BE2C (cell line): ENCODE results near the gene RAB40B. TPM values are rescaled to one million over a fixed set of nuclear protein-coding genes. Genes with fewer than 3 reads are reported as not detected.
"Not testable (repeated sequence)": the region's sequence is repeated elsewhere in the genome, so short reads cannot be mapped to it uniquely, and the experiment has no call there.

Source experiments
- DNase-seq: peaks from one replicate; pipeline ENCODE4 v3.0.0-alpha.2; 2020
- H3K27me3 ChIP-seq: fragments of 250-450 bp; sonication (Bioruptor Pico); 2 replicates; pipeline ENCODE4 v1.5.1; 2020; ENCODE audit warnings: mild to moderate bottlenecking
- H3K36me3 ChIP-seq: fragments of 250-450 bp; sonication (Bioruptor Pico); 2 replicates; pipeline ENCODE4 v1.5.1; 2020; ENCODE audit warnings: mild to moderate bottlenecking
- H3K4me1 ChIP-seq: fragments of 250-450 bp; sonication (Bioruptor Pico); 2 replicates; pipeline ENCODE4 v1.5.1; 2020
- H3K4me3 ChIP-seq: 2 replicates; pipeline ENCODE4 v1.5.1; 2011; ENCODE audit warnings: low read depth, low read length
- H3K9me3 ChIP-seq: fragments of 250-450 bp; sonication (Bioruptor Pico); 2 replicates; pipeline ENCODE4 v1.5.1; 2020
- CTCF ChIP-seq: IDR thresholded peaks from 2 replicates; pipeline ENCODE4 v1.5.1; 2012; ENCODE audit warnings: mild to moderate bottlenecking, low read depth, low read length
- polyA plus RNA-seq: library from polyadenylated mRNA; unstranded; fragments of >200 nt; gene quantifications from one replicate; pipeline ENCODE4 v1.2.1, GENCODE V29; 2012; ENCODE audit warnings: low read depth, missing spikeins; ENCODE audit not compliant: insufficient read length, insufficient read depth

Gene RAB40B
- 6.6 TPM for polyA plus RNA-seq

- Histone ChIP-seq H3K4me1 (no peaks in the 10 kb centered on the region), H3K27me3 (peaks cover 6% of the 10 kb centered on the region; the same call in 1 of the 2 replicates), H3K36me3 (no peaks in the 10 kb centered on the region), H3K9me3 (no peaks in the 10 kb centered on the region), H3K4me3 (peak within 1 kb of the TSS; percentile 66)
- TF ChIP-seq CTCF = no peak
- DNase-seq = peak; percentile 100
Measured at GRCh38 chr17:82698065-82698973, at the start of gene RAB40B. TSS of gene RAB40B (minus strand) at chr17:82698698. CDS start at chr17:82698596, 102 bp downstream.

- Histone ChIP-seq H3K36me3 (peaks cover 3% of the 10 kb centered on the region; the same call in 1 of the 2 replicates), H3K27me3 (no peaks in the 10 kb centered on the region), H3K4me3 (no peak overlapping the region), H3K4me1 (no peaks in the 10 kb centered on the region), H3K9me3 (no peaks in the 10 kb centered on the region; the same call in 1 of the 2 replicates)
- DNase-seq = no peak
- TF ChIP-seq CTCF = no peak
Measured at GRCh38 chr17:82745524-82745923, 47.0 kb upstream of the RAB40B start.

- DNase-seq, H3K9me3 ChIP-seq, H3K4me3 ChIP-seq, H3K4me1 ChIP-seq, H3K27me3 ChIP-seq, H3K36me3 ChIP-seq: not testable (repeated sequence)
Measured at GRCh38 chr17:82744736-82745135, 46.2 kb upstream of the RAB40B start.

DNA sequence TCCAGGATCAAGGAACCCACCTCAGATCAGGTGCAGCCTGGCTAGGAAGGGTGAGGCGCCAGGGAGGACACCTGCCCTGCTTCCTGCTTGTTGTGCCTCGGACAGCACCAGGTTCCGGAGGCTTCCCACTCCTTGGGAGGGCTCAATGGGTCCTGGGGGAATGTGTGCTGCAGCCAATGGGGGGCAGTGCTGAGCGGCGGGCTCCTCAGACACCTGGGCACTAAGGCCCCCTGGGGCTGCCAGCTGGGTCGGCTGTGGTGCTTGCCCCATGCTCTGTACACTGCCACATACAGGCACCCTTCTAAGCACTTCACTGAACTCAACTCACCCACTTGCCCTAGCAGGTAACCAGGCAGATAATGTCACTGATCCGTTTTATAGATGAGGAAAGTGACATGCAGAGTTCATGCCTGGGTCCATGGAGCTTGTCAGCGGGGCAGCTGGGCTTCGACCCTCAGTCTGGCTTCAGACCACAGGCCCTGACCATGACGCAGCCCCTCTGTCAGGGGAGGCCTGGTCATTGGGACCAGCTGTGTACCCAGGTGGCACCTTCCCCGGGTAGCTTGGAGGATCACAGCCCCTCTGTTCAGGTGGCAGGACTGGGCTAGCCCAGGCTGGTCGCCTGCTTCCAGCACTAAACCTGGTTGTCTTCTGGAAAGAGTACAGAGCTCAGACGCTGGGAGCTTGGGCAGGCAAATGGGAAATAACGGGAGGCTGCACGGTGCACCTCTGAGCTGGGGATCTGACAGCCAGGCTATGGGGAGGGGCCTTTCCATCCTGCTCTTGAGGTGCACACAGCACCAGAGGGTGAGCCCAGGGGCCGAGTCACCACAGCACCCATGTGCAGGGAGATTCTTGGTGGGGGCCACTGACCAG lies 45.1 kb upstream of the RAB40B start:
- Histone ChIP-seq H3K4me3 (no peak overlapping the region), H3K9me3 (no peaks in the 10 kb centered on the region; the same call in 1 of the 2 replicates), H3K36me3 (peaks cover 3% of the 10 kb centered on the region; the same call in 1 of the 2 replicates), H3K27me3 (no peaks in the 10 kb centered on the region), H3K4me1 (no peaks in the 10 kb centered on the region)
- no peak for TF ChIP-seq CTCF
- no peak for DNase-seq

DNA sequence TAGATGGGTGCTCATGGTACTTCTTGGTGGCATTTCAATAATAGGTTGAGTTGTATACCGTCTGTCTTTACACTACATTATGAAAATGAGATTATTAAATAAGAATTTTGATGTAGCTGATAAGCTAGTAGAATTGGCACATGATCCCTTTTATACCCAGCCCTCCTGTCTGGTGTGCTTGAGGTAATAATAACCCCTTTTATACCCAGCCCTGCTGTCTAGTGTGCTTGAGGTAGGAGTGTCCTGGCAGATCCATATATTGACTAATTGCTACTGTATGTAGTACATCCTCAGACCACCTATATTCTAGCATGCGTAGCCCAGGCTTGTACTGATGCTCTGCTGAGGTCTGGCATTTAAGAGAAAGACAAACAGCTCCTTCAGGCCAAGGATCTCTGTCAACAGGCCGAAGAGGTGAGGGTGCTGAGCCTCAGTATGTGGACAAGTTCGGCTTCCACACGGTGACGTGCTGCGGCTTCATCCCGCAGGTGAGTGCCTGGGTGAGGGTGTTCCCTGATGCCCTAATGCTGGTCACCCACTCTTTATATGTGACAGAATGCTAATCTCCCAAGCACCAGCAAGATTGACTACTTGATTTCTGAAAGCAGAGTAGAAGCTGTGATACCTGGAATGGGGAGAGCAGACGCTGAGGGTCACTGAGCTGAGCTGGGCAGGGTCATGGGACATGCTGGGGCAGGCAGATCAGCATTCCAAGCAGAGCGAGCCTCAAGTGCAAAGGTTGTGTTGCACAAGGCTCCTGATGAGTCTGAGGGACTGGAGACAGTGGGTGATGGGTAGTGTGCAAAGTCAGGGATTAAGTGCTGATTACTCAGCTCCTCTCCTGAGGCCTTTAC lies 42.6 kb upstream of the RAB40B start:
- no peaks in the 10 kb centered on the region for H3K4me1 ChIP-seq
- no peaks in the 10 kb centered on the region; the same call in 1 of the 2 replicates for H3K9me3 ChIP-seq
- no peak for TF ChIP-seq CTCF
- peaks cover 3% of the 10 kb centered on the region; the same call in 1 of the 2 replicates for H3K36me3 ChIP-seq
- no peaks in the 10 kb centered on the region for H3K27me3 ChIP-seq
- DNase-seq = no peak
- H3K4me3 ChIP-seq = no peak overlapping the region
